HUES48 (cell line): ENCODE data around the gene ANAPC2.

Source experiments
- H3K27ac ChIP-seq: one replicate; pipeline ENCODE4 v1.7.0; 2013; ENCODE audit warnings: low read depth, low read length, inconsistent platforms
- H3K27me3 ChIP-seq: 2 replicates; pipeline ENCODE4 v1.6.1; 2013; ENCODE audit warnings: mild to moderate bottlenecking, low read length; ENCODE audit not compliant: control insufficient read depth, insufficient read depth
- H3K36me3 ChIP-seq: 2 replicates; pipeline ENCODE4 v1.6.1; 2013; ENCODE audit warnings: low read length; ENCODE audit not compliant: control insufficient read depth, insufficient read depth
- H3K4me1 ChIP-seq: 2 replicates; pipeline ENCODE4 v1.6.1; 2013; ENCODE audit warnings: mild to moderate bottlenecking, low read length; ENCODE audit not compliant: control insufficient read depth, insufficient read depth
- H3K4me3 ChIP-seq: 2 replicates; pipeline ENCODE4 v1.5.1; 2013; ENCODE audit warnings: mild to moderate bottlenecking, low read depth, low read length
- H3K9ac ChIP-seq: 2 replicates; pipeline ENCODE4 v1.6.1; 2013; ENCODE audit warnings: mild to moderate bottlenecking, low read depth, low read length, moderate library complexity
- H3K9me3 ChIP-seq: 2 replicates; pipeline ENCODE4 v1.6.1; 2013; ENCODE audit warnings: low read length; ENCODE audit not compliant: control insufficient read depth, insufficient read depth

The ANAPC2 gene

DNA sequence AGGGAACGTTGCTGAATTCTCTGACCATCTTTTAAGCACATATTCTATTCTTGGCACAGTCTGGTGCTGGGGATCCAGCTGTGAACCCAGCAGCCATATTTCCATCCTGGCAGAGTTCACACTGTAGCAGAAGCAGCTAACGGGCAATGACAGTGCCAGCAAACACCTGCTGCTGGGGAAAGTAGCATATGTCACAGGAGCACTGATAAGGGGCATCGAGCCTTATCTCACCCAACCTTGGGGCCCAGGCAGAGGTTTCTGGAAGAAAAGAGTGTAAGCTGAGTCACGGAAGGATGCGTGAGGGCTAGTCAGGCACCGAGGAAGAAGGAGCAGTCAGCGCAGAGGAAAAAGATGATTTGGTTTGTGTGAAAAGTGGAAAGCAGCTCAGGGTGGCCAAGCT, 18.2 kb upstream of the ANAPC2 start:
- Histone ChIP-seq H3K27me3 (no peaks in the 10 kb centered on the region), H3K27ac (no peak overlapping the region), H3K9ac (no peak overlapping the region), H3K4me1 (peaks cover 5% of the 10 kb centered on the region; the same call in 1 of the 2 replicates), H3K9me3 (no peaks in the 10 kb centered on the region), H3K4me3 (peak overlapping the region; percentile 82), H3K36me3 (peaks cover 19% of the 10 kb centered on the region)

DNA sequence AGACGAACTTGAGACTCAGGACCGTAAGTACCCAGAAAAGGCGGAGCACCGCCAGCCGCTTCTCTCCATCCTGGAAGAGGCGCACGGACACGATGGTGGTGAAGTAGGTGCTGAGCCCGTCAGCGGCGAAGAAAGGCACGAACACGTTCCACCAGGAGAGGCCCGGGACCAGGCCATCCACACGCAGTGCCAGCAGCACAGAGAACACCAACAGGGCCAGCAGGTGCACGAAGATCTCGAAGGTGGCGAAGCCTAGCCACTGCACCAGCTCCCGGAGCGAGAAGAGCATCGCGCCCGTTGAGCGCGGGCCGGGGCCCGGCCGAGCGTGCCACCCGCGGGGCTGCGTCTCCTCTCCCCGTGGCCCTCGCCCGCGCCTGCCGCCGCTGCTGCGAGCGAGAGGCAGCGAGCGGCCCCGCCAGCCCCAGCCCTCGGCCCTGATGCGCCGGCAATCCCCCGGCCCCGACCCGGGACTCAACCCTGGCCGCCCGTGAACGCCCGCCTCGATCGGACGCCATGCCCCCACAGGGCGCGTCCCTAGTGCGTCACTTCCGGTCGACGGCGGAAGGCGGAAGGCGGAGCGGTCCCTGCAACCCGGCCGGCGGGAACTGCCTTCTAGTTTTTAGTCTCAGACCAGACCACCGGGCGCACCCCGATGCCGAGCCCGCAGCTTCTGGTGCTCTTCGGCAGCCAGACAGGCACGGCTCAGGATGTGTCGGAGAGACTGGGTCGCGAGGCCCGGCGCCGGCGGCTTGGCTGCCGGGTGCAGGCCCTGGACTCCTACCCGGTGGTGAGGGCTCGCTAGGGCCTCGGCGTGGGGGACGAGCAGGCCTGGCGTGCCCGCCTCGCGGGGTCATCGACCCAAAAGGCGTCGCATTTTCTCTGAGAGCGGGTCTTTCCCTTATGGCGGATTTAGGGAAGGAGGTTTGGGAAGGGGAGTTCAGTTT, 17.0 kb upstream of the ANAPC2 start, which contains the start of the genes NDOR1 and TMEM203:
Gene NDOR1 (plus strand): TSS at position 575 of the 944 bp plus-strand sequence. CDS start 78 bp downstream, at position 653.
Gene TMEM203 (minus strand): TSS at position 523 of the 944 bp plus-strand sequence. CDS start 234 bp downstream, at position 289.
- no peaks in the 10 kb centered on the region for H3K27me3 ChIP-seq
- H3K27ac ChIP-seq = peak within 1 kb of the TSS; percentile 75
- no peaks in the 10 kb centered on the region for H3K9me3 ChIP-seq
- H3K36me3 ChIP-seq = peaks cover 16% of the 10 kb centered on the region
- peak within 1 kb of the TSS; percentile 82 for H3K4me3 ChIP-seq
- H3K9ac ChIP-seq = peak within 1 kb of the TSS; percentile 89
- H3K4me1 ChIP-seq = peaks cover 10% of the 10 kb centered on the region; the same call in 1 of the 2 replicates

DNA sequence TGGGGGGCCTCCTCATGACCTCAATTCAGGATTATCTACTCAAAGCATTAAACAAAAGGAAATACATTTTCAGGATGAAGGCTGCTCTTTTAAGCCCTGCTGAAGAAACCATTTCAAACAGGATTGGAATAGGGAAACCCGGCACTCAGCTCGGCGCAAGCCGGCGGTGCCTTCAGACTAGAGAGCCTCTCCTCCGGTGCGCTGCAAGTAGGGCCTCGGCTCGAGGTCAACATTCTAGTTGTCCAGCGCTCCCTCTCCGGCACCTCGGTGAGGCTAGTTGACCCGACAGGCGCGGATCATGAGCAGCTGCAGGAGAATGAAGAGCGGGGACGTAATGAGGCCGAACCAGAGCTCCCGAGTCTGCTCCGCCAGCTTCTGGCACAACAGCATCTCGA, 16.4 kb upstream of the ANAPC2 start:
- Histone ChIP-seq H3K4me3 (peak overlapping the region; percentile 82), H3K4me1 (peaks cover 10% of the 10 kb centered on the region; the same call in 1 of the 2 replicates), H3K9ac (peak overlapping the region; percentile 89), H3K27me3 (no peaks in the 10 kb centered on the region), H3K36me3 (peaks cover 13% of the 10 kb centered on the region), H3K9me3 (no peaks in the 10 kb centered on the region), H3K27ac (no peak overlapping the region)

DNA sequence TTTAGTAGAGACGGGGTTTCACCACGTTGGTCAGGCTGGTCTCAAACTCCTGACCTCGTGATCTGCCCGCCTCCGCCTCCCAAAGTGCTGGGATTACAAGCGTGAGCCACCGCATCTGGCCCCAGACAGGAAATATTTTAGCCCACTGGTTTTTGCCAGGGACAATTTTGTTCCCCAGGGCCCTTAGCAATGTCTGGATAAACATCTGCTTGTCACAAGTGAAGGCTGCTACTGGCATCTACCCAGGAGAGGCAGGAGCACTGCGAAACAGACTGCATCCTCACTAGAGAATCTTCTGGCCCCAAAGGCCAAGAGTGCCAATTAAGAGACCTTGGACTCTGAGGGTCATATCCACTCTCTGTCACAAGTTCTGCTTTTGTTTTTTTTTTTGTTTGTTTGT, 14.6 kb upstream of the ANAPC2 start:
- Histone ChIP-seq H3K4me1 (peaks cover 10% of the 10 kb centered on the region; the same call in 1 of the 2 replicates), H3K9me3 (no peaks in the 10 kb centered on the region), H3K4me3 (no peak overlapping the region), H3K36me3 (peaks cover 6% of the 10 kb centered on the region; the same call in 1 of the 2 replicates), H3K9ac (no peak overlapping the region), H3K27ac (no peak overlapping the region), H3K27me3 (no peaks in the 10 kb centered on the region)

DNA sequence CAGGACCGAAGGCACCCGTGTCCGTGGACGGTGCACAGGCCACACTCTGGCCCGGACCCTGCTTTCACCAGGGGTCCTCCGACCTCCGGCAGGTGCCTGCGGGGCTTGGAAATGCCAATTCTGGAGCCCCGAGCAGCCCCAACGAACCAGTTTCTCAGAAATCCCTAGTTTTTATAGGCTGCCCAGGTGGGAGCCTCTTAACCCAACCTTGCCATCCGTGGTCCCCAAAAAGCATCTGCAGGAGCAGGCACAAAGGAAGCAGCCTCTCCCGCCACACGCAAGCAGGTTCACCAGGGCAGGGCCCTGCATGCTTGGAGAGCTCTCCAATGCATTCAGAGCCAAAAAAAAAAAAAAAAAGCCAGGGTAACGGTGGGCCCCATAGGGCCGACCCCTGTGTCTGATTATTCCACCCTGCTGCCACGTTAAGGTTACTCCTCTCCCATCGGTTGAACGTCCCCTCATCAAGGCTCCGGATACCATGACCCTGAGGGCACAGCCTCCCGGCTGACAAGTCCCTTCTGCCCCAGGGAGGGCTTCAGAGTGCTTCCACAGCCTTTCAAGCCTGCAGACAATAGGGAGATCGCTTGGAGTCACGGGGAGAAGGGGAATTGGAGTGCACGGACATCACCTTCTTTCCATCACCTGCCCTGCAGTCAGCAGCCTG, 13.0 kb upstream of the ANAPC2 start:
- H3K36me3 ChIP-seq = no peaks in the 10 kb centered on the region
- H3K27ac ChIP-seq = peak overlapping the region; percentile 57
- H3K9ac ChIP-seq = peak overlapping the region; percentile 45
- peaks cover 10% of the 10 kb centered on the region; the same call in 1 of the 2 replicates for H3K4me1 ChIP-seq
- peak overlapping the region; percentile 72 for H3K4me3 ChIP-seq
- H3K27me3 ChIP-seq = no peaks in the 10 kb centered on the region
- H3K9me3 ChIP-seq = no peaks in the 10 kb centered on the region

DNA sequence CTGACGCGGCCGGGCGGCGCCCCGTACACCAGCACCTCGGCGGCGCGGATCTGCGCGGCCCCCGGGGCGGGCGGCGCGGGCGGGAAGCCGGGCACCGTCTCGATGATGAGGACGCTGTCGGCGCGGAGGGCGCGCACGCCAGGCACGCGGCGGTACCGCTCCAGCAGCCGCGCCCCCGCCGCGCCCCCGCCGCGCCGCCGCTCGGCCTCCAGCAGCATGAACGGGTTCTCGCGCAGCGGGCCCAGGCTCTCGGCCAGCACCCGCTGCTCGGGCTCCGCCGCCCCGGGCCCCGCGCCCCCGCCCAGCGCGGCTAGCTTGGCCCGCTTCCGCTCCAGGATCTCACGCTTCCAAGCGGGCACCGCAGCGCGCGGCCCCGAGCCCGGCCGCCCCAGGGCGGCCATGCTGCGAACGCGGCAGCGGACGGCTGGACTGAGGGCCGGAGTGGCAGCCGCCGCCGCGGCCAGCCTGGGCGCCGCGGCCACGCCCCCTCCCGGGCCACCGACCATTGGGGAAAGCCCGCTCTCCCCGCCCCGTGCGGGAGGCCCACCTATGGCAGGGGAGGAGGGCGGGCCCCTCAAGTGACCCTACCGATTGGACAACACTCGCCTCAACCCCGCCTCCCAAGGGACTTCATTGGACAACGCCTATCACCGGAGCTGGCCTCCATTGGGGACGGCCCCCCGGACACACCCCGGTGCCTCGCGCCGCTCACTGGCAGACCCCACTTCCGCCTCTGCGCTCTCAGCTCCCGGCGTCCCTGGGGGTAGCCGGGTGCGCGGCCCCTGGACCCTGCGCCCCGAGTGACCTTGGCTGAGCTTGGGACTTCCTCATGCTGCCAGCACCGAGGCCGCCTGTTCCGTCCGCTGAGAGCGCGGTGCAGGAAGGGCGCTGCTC, 12.2 kb upstream of the ANAPC2 start, which contains the start of gene TPRN:
Gene TPRN (minus strand): TSS at position 431 of the 894 bp plus-strand sequence. CDS start 30 bp downstream, at position 401.
- Histone ChIP-seq H3K4me3 (peak within 1 kb of the TSS; percentile 72), H3K4me1 (peaks cover 10% of the 10 kb centered on the region; the same call in 1 of the 2 replicates), H3K27ac (peak within 1 kb of the TSS; percentile 59), H3K9me3 (no peaks in the 10 kb centered on the region), H3K36me3 (no peaks in the 10 kb centered on the region), H3K9ac (peak within 1 kb of the TSS; percentile 45), H3K27me3 (no peaks in the 10 kb centered on the region)

DNA sequence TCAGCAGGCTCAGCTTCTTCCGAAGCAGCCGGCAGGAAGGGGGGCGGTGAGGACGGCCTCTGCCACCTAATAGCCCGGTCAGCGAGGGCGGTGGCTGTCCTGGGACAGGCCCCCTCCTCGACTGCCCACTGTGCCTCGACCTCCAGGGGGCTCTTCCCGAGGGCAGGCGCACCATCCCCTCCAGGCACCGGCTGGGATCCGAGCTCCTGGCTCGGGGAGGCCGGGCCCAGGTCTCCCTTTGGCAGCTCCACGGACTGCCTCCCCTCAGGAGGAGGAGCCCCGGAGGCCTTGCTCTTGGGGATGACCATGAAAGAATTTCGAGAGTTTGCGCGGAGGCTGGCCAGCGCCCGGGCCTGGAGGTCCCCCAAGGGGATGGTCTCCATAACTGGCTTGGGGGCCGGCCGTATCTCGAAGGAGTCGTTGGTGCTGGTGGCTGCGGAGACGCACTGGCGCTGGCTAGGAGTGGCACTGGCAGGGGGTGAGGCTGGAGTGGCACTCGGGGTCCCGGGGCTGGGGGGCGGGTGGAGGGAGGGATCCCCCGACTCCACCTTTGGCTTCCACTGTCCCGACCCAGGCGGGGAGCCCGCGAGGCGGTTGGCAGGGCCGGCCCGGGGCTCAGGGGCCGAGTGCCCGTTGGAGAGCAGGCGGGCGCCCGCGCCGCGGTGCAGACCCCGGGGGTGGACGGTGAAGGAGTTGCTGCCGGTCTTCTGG, 11.2 kb upstream of the ANAPC2 start:
- no peaks in the 10 kb centered on the region for H3K36me3 ChIP-seq
- H3K4me1 ChIP-seq = peaks cover 14% of the 10 kb centered on the region; the same call in 1 of the 2 replicates
- H3K4me3 ChIP-seq = peak overlapping the region; percentile 50
- H3K9ac ChIP-seq = no peak overlapping the region
- H3K9me3 ChIP-seq = no peaks in the 10 kb centered on the region
- no peaks in the 10 kb centered on the region for H3K27me3 ChIP-seq
- no peak overlapping the region for H3K27ac ChIP-seq

DNA sequence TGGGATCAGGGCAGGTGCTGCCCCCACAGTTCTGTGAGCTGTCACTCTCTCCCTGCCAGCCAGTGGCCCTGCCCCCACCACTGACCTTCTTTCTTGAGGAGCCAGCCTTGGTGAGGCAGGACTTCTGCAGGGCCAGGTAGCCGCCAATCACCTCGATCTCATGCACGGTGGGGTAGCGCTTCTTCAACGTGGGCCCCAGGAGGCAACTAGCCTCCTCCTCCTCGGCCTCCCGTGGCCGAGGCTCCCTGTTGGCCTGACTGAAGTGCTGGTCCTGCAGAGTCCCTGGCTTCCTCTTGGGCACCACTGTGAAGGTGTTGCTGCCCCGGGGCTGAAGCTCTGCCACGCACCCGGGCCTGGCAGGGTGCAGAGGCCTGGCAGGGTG, 10.5 kb upstream of the ANAPC2 start:
- H3K4me3 ChIP-seq = peak overlapping the region; percentile 50; the same call in 1 of the 2 replicates
- peaks cover 10% of the 10 kb centered on the region; the same call in 1 of the 2 replicates for H3K4me1 ChIP-seq
- no peak overlapping the region for H3K9ac ChIP-seq
- H3K27ac ChIP-seq = no peak overlapping the region
- no peaks in the 10 kb centered on the region for H3K9me3 ChIP-seq
- H3K36me3 ChIP-seq = no peaks in the 10 kb centered on the region
- H3K27me3 ChIP-seq = no peaks in the 10 kb centered on the region

DNA sequence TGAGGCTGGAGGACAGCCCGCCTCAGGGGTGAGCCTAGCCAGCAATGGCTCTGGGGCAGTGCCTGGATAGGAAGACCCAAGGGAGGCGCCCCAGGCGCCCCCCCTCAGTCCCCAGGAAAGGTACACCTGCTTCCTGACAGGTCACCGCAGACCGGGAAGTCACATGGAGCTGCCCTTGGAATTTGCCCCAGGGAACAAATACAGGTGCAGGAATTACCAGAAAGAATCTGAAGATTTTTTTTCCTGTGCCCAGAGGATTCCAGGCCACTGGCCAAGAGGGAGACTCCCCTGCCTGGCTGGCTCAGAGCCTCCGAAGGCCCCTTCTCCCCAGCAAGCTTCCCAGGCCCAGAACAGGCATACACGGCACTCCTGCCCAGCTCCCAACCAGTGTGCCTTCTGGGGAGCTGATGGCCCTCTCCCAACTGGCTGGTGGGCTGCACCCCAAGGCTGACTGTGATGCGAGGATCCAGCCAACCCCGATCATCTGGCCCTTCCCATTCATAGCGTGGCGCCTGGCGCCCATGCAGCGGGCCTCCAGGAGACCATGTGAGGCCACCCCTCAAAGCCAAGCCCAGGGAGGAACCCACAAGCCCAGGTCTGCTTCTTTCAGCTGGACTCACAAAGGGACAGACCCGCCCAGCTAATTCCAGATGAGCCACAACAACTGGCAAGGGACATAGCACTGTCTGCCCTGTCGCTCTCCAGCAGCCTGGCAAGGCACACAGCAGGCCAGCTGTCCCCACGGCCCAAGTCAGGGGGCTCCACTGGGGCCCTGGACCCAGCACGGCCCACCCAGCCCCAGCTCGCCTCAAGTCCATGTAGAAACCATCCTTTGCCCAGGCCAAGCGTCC, 9.9 kb upstream of the ANAPC2 start:
- H3K36me3 ChIP-seq = no peaks in the 10 kb centered on the region
- no peaks in the 10 kb centered on the region for H3K27me3 ChIP-seq
- no peak overlapping the region for H3K27ac ChIP-seq
- no peak overlapping the region for H3K4me3 ChIP-seq
- peaks cover 10% of the 10 kb centered on the region; the same call in 1 of the 2 replicates for H3K4me1 ChIP-seq
- no peak overlapping the region for H3K9ac ChIP-seq
- no peaks in the 10 kb centered on the region for H3K9me3 ChIP-seq
